ENCODE results near the gene RPS6KA5.
"Not testable (repeated sequence)": the region's sequence is repeated elsewhere in the genome, so short reads cannot be mapped to it uniquely, and the experiment has no call there.

RPS6KA5 gene

DNA sequence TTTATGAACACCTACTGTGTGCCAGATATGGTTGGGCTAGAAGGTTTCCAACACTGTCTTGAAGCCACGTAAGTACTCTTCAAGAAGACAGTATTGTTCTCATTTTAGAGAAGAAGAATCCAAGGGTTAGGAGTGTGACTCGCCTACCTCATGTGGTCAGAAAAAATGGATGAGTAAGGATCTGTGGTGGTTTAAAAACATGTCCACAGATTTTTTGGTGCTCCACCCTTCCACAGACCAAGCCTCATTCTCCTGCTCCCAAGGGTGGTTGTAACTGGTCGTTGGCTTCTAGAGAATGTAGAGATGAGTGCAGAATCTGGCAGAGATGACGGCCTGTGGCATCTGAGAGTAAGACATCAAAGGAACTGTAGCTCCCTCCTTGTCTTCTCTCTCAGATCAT lies 213.9 kb downstream of the RPS6KA5 start:
- no peaks in the 10 kb centered on the region for H3K27me3 ChIP-seq (ENCODE audit: control insufficient read depth, insufficient read depth, low read length)
- H3K9me3 ChIP-seq (ENCODE audit: control insufficient read depth, low read length): no peaks in the 10 kb centered on the region
- H3K4me3 ChIP-seq (ENCODE audit: low read length): no peak overlapping the region
- H3K4me1 ChIP-seq (ENCODE audit: control insufficient read depth, insufficient read depth, low read length): no peaks in the 10 kb centered on the region
- H3K9ac ChIP-seq (ENCODE audit: low read length): no peak overlapping the region
- no peaks in the 10 kb centered on the region for H3K36me3 ChIP-seq (ENCODE audit: control insufficient read depth, insufficient read depth, low read length)

DNA sequence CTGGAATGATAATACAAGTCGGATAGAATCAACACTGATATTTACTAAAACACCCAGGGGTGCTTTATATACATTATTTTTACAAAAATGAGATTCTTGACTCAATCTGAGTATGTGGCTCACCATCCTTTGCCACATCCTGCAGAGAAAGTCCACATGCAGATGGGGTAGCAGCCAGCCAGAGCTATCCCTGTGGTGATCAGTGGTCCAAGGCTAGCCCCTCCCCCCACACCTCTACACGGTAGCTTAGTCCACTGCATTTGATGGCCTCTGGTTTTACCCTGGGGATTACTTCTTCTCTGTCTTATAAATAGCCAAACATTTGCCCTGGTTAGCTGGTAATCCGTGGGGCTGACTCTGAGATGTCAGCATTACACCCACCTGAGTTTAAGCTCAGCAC lies 216.1 kb downstream of the RPS6KA5 start:
- Histone ChIP-seq H3K4me3 (ENCODE audit: low read length) (no peak overlapping the region), H3K9me3 (ENCODE audit: control insufficient read depth, low read length) (no peaks in the 10 kb centered on the region), H3K36me3 (ENCODE audit: control insufficient read depth, insufficient read depth, low read length) (no peaks in the 10 kb centered on the region), H3K4me1 (ENCODE audit: control insufficient read depth, insufficient read depth, low read length) (no peaks in the 10 kb centered on the region), H3K9ac (ENCODE audit: low read length) (no peak overlapping the region), H3K27me3 (ENCODE audit: control insufficient read depth, insufficient read depth, low read length) (no peaks in the 10 kb centered on the region)

GRCh38 chr14:90842726-90843125 lies 217.7 kb downstream of the RPS6KA5 start:
- Histone ChIP-seq H3K9ac (ENCODE audit: low read length) (no peak overlapping the region), H3K4me1 (ENCODE audit: control insufficient read depth, insufficient read depth, low read length) (no peaks in the 10 kb centered on the region), H3K27me3 (ENCODE audit: control insufficient read depth, insufficient read depth, low read length) (no peaks in the 10 kb centered on the region), H3K36me3 (ENCODE audit: control insufficient read depth, insufficient read depth, low read length) (no peaks in the 10 kb centered on the region), H3K4me3 (ENCODE audit: low read length) (no peak overlapping the region), H3K9me3 (ENCODE audit: control insufficient read depth, low read length) (no peaks in the 10 kb centered on the region)

GRCh38 chr14:90840667-90841066 lies 219.8 kb downstream of the RPS6KA5 start:
- H3K4me3 ChIP-seq (ENCODE audit: low read length); H3K9me3 ChIP-seq (ENCODE audit: control insufficient read depth, low read length); H3K27me3 ChIP-seq (ENCODE audit: control insufficient read depth, insufficient read depth, low read length); H3K36me3 ChIP-seq (ENCODE audit: control insufficient read depth, insufficient read depth, low read length); H3K4me1 ChIP-seq (ENCODE audit: control insufficient read depth, insufficient read depth, low read length); H3K9ac ChIP-seq (ENCODE audit: low read length): not testable (repeated sequence)

DNA sequence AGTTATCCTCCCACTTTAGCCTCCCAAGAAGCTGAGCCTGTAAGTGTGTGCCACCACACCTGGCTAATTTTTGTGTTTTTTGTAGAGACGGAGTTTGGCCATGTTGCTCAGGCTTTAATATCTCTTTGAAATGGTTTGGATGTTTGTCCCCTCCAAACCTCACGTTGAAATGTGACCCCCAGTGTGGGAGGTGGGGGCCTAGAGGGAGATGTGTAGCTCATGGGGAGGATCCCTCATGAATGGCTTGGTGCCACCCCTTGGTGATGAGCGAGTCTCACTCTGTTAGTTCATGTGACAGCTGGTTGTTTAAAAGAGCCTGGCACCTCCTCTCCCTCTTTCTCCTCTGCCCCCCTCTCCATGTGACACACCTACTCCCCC lies 220.6 kb downstream of the RPS6KA5 start:
- no peaks in the 10 kb centered on the region for H3K9me3 ChIP-seq (ENCODE audit: control insufficient read depth, low read length)
- no peaks in the 10 kb centered on the region for H3K27me3 ChIP-seq (ENCODE audit: control insufficient read depth, insufficient read depth, low read length)
- no peaks in the 10 kb centered on the region for H3K36me3 ChIP-seq (ENCODE audit: control insufficient read depth, insufficient read depth, low read length)
- H3K4me1 ChIP-seq (ENCODE audit: control insufficient read depth, insufficient read depth, low read length): no peaks in the 10 kb centered on the region
- H3K9ac ChIP-seq (ENCODE audit: low read length): no peak overlapping the region
- no peak overlapping the region for H3K4me3 ChIP-seq (ENCODE audit: low read length)

GRCh38 chr14:90839024-90839888 lies 221.2 kb downstream of the RPS6KA5 start:
- Histone ChIP-seq H3K27me3 (ENCODE audit: control insufficient read depth, insufficient read depth, low read length) (no peaks in the 10 kb centered on the region), H3K4me3 (ENCODE audit: low read length) (no peak overlapping the region), H3K4me1 (ENCODE audit: control insufficient read depth, insufficient read depth, low read length) (no peaks in the 10 kb centered on the region), H3K36me3 (ENCODE audit: control insufficient read depth, insufficient read depth, low read length) (no peaks in the 10 kb centered on the region), H3K9me3 (ENCODE audit: control insufficient read depth, low read length) (no peaks in the 10 kb centered on the region), H3K9ac (ENCODE audit: low read length) (no peak overlapping the region)

DNA sequence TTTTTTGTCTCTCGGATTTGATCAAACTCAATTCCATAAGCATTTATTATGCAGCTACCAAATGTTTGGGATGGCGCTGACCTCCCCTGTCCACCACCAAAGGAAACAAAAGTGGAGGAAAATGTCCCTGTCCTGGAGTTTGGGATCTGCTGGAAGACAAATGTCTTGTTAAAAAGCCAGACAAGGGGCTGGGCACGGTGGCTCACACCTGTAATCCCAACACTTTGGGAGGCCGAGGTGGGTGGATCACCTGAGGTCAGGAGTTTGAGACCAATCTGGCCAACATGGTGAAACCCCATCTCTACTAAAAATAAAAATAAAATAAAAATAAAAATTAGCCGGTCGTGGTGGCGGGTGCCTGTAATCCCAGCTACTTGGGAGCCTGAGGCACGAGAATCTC lies 221.9 kb downstream of the RPS6KA5 start:
- H3K9ac ChIP-seq (ENCODE audit: low read length); H3K4me1 ChIP-seq (ENCODE audit: control insufficient read depth, insufficient read depth, low read length); H3K36me3 ChIP-seq (ENCODE audit: control insufficient read depth, insufficient read depth, low read length); H3K4me3 ChIP-seq (ENCODE audit: low read length); H3K9me3 ChIP-seq (ENCODE audit: control insufficient read depth, low read length); H3K27me3 ChIP-seq (ENCODE audit: control insufficient read depth, insufficient read depth, low read length): not testable (repeated sequence)

DNA sequence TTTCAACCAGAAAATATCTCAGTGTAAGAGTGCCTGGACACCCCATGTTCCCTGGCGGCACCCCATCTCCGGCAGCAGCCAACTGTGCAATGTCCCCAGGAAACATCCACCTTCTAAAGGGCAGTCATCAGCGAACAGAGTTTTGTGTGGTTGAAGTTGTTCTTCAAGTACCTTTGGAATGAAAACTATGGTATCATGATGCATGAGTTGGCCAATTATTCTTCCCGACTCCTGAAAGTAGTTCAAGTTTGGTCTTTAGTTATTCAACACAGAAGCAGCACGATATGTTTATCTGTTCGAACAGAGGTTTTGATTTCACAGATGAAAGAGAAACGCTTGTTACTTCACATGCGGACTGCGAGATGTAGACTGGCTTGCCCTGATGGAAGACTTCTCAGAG lies 223.1 kb downstream of the RPS6KA5 start:
- no peaks in the 10 kb centered on the region for H3K9me3 ChIP-seq (ENCODE audit: control insufficient read depth, low read length)
- H3K9ac ChIP-seq (ENCODE audit: low read length): no peak overlapping the region
- H3K4me3 ChIP-seq (ENCODE audit: low read length): no peak overlapping the region
- H3K27me3 ChIP-seq (ENCODE audit: control insufficient read depth, insufficient read depth, low read length): no peaks in the 10 kb centered on the region
- H3K36me3 ChIP-seq (ENCODE audit: control insufficient read depth, insufficient read depth, low read length): no peaks in the 10 kb centered on the region
- H3K4me1 ChIP-seq (ENCODE audit: control insufficient read depth, insufficient read depth, low read length): no peaks in the 10 kb centered on the region

GRCh38 chr14:90836692-90837063 lies 223.8 kb downstream of the RPS6KA5 start:
- H3K9ac ChIP-seq (ENCODE audit: low read length): no peak overlapping the region
- no peaks in the 10 kb centered on the region for H3K4me1 ChIP-seq (ENCODE audit: control insufficient read depth, insufficient read depth, low read length)
- no peak overlapping the region for H3K4me3 ChIP-seq (ENCODE audit: low read length)
- no peaks in the 10 kb centered on the region for H3K27me3 ChIP-seq (ENCODE audit: control insufficient read depth, insufficient read depth, low read length)
- H3K9me3 ChIP-seq (ENCODE audit: control insufficient read depth, low read length): no peaks in the 10 kb centered on the region
- H3K36me3 ChIP-seq (ENCODE audit: control insufficient read depth, insufficient read depth, low read length): no peaks in the 10 kb centered on the region

- H3K4me1 ChIP-seq (ENCODE audit: control insufficient read depth, insufficient read depth, low read length): peaks cover 9% of the 10 kb centered on the region
- no peak overlapping the region for H3K4me3 ChIP-seq (ENCODE audit: low read length)
- H3K9me3 ChIP-seq (ENCODE audit: control insufficient read depth, low read length): no peaks in the 10 kb centered on the region
- no peaks in the 10 kb centered on the region for H3K27me3 ChIP-seq (ENCODE audit: control insufficient read depth, insufficient read depth, low read length)
- H3K36me3 ChIP-seq (ENCODE audit: control insufficient read depth, insufficient read depth, low read length): no peaks in the 10 kb centered on the region
- H3K9ac ChIP-seq (ENCODE audit: low read length): no peak overlapping the region
Observed at GRCh38 chr14:90831821-90832220, 228.6 kb downstream of the RPS6KA5 start.

DNA sequence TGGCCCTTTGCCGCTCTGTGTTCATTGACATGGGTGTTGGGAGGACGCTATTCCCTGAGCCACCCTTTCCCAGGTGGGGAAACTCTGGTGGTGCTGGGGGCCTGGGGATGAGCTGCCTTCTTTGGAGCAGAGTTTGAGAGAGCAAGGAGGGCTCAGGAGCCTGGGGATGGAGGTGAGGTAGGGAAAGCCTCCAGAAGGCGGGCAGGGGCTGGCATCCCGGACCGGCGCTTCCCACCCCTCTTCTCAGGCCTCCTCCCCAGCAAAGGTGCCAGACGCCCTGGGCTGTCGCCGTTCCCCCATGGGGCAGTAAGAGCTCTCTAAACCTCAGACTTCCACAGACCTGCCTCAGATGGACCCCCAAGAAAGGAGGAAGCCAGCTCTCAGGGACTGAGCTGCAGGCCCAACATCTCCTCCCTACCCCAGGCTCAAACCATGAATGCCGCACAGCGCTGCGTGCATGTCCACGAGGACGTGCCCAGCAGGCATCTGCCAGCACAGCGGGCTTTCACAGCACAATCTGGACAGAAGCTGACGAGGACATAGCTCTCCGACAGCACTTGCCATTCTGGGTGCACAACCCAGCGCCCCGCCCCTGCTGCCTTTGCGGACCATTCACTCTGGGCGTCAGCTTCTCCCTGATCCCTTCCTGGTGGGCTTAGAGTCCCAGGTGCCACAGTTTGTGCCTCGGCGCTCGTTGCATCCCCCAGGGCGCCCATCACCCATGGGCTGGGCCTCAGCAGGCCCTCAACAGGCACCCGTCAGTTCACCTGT lies 229.3 kb downstream of the RPS6KA5 start:
- H3K4me1 ChIP-seq (ENCODE audit: control insufficient read depth, insufficient read depth, low read length): peaks cover 9% of the 10 kb centered on the region
- no peaks in the 10 kb centered on the region for H3K36me3 ChIP-seq (ENCODE audit: control insufficient read depth, insufficient read depth, low read length)
- no peaks in the 10 kb centered on the region for H3K27me3 ChIP-seq (ENCODE audit: control insufficient read depth, insufficient read depth, low read length)
- H3K9ac ChIP-seq (ENCODE audit: low read length): no peak overlapping the region
- H3K4me3 ChIP-seq (ENCODE audit: low read length): no peak overlapping the region
- no peaks in the 10 kb centered on the region for H3K9me3 ChIP-seq (ENCODE audit: control insufficient read depth, low read length)

DNA sequence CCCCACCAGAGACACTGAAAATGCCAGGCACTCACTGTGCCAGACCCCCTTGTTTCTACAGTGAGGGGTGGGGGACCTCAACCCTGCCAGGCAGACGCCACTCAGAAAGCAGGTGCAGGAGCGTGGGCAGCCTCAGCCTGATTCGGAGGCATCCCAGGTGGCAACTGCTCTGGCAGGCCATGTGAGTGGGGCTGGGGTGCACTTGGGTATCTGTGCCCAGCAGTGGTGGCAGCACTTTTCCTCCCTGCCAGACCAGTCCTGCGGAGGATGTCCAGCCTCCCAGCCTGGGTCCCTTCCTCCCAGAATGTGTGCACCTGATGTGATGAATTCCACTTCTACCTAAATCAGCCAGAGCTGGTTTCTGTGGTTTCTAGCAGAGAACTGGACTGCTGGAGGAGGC lies 230.8 kb downstream of the RPS6KA5 start:
- H3K36me3 ChIP-seq (ENCODE audit: control insufficient read depth, insufficient read depth, low read length): no peaks in the 10 kb centered on the region
- H3K4me3 ChIP-seq (ENCODE audit: low read length): no peak overlapping the region
- no peaks in the 10 kb centered on the region for H3K9me3 ChIP-seq (ENCODE audit: control insufficient read depth, low read length)
- H3K9ac ChIP-seq (ENCODE audit: low read length): no peak overlapping the region
- H3K27me3 ChIP-seq (ENCODE audit: control insufficient read depth, insufficient read depth, low read length): no peaks in the 10 kb centered on the region
- peaks cover 9% of the 10 kb centered on the region for H3K4me1 ChIP-seq (ENCODE audit: control insufficient read depth, insufficient read depth, low read length)

Measured in mucosa of stomach (tissue), 1 donor.